ENCODE measurements around the gene RXRB.

RXRB gene

GRCh38 chr6:33195304-33196165 is 4.9 kb downstream of the RXRB start:
- DNase-seq, result no peak

DNA sequence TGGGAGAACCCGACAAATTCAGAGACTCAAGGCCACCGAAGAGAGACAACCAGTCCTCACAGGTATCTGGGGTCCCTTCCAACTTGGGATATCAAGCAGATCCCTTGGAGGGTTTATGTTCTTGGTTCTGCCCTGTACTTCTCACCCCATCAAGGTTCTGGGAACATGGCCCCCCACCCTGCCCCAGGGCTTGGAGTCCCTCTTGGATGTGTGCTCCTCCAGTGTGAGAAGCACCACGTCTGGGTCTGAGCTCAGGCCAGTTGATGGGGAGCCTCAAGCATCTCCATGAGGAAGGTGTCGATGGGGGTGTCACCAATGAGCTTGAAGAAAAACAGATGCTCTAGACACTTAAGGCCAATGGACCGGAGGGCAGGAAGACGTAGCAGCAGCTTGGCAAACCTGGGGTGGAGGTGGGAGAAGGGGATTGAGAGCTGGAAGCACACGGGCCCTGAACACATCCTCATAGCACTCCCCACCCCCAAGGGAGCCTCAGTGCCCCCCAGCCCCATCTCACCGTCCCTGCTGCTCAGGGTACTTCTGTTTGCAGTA is 6.0 kb downstream of the RXRB start:
- DNase-seq, result no peak

DNA sequence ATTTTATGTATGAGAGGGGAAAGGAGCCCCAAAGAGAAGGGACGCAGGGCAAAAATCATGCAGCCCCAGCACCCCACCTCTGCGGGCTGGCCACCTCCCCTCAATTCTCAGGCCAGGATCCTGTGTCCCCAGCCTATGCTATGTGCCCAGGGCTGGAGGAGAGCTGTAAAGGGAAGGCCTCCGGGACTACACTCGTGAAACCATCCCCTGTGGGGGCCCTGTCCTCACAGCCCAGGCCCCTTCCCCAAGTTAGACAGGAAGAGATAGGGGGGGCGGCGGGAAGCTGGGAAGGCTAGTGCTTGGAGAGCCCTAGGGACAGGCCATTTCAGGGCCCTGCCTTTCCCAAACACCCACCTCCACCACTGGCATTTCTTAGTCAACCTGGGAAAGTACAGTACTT is 6.8 kb downstream of the RXRB start:
- DNase-seq, result no peak

DNA sequence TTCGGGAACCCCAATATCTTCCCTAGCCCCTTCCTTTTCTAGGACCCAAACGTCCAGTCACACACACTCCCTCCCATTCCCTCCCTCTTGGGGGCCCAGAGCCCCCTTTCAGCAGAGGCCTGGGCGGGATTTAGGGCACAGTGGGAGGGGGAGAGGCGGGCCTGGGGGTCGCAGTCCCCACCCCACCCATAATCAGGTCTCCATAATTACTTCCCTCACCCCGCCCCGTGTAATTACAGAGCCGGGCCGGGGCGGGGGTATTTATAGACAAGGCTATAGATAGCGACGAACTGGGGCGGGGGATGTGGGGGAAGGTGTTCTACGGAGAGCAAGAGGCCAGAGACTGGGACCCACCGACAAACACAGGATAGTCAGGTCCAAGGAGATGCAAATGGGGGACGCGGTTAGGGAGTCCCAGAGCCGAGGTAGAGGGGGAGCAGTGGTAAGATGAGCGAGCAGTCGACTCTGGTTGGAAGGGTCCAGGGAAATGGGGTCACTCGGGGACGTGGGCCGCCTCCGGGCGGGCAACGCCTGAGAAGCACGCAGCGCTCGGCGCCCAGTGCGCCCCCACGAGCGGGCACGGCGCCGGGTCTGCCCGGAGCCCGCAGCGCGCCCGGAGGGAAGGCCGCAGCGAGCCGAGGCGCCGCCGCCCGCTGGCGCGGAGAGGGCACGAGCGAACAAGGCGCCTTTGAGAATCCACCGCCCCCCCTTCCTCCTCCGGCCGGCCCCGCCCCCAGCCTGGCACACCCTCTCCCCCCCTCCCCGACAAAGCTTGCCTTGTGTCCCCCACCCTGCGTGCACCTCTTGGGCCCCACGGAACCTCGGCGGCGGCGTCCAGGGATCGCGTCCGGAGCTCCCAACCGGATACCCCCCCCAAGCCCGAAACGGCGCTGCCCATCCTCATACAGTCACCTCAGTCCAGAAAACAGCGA is 7.5 kb downstream of the RXRB start:
- DNase-seq, result no peak

GRCh38 chr6:33192105-33192646 is 8.3 kb downstream of the RXRB start, which contains the start of gene COL11A2:
COL11A2 (minus strand) TSS chr6:33192467; CDS start chr6:33192240, 227 bp downstream.
- DNase-seq, result no peak

GRCh38 chr6:33191383-33192104 is 8.9 kb downstream of the RXRB start:
- no peak for DNase-seq

GRCh38 chr6:33190504-33191107 is 9.9 kb downstream of the RXRB start:
- no peak for DNase-seq

DNA sequence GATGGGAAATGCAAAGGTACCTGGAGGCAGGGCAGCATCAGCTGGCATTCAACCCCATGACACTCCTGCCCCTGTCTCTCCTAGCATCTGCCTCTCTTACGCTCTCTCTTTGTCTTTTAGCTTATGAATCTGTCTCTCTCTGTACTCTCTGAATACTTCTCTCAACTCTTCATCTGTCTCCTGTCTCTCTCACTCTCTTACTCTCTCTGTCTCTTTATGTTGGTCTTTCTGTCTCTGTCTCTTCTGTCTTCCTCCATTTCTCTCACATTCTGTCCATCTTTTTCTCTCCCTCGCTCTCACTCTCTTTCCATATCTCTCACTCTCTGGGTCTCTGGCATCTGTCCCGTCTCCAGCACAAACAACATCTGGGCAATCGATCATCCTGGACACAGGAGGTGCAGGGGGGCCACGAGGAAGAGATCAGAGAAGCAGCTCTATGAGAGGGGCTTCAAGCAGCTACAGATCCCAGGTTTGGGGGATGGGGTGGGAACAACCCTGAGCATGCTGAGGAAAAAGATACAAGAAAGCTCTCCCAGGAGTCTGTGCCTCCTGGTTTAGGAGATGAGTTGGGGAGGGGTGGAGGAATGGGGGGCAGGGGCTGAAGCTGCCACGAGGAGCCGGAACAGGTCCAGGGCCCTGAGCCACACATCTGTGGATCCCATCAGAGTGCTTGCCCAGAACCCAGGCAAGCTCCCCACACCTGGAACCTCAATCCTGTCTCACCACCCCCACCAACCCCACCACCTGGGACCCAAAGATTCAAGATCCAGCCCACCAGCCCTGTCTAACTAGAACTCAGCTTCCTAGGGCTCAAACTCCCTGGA is 10.6 kb downstream of the RXRB start:
- DNase-seq, result no peak

GRCh38 chr6:33189164-33189563 is 11.3 kb downstream of the RXRB start:
- DNase-seq, result no peak

GRCh38 chr6:33187809-33188208 is 12.7 kb downstream of the RXRB start:
- no peak for DNase-seq

DNA sequence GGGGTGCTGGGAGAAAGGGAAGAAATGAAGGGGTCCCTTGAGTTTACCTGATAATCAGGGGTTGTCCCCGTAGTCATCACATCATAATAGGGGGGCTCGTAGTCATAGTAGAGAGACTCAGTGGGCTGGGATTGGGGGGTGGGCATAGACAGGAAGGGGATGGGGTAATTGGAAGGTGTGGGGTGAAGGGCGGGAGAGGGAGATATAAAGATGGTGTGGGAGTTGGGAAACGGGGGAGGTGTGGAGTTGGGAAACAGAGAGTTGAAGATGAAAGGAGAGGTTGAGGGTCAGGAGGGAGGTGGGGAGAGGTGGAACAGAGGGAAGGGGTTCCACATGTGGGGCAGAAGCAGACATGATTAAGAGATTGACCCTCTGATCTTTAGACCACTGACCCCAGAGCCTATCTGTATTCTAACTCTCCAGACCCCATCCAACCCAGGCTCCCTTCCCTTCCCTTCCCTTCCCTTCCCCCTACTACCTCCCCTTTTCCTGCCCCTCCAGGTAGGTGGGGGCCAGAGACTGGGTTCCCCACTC is 14.7 kb downstream of the RXRB start:
- DNase-seq, result no peak

GRCh38 chr6:33185190-33185589 is 15.3 kb downstream of the RXRB start:
- DNase-seq, result no peak

GRCh38 chr6:33183071-33183683 is 17.3 kb downstream of the RXRB start:
- no peak for DNase-seq

DNA sequence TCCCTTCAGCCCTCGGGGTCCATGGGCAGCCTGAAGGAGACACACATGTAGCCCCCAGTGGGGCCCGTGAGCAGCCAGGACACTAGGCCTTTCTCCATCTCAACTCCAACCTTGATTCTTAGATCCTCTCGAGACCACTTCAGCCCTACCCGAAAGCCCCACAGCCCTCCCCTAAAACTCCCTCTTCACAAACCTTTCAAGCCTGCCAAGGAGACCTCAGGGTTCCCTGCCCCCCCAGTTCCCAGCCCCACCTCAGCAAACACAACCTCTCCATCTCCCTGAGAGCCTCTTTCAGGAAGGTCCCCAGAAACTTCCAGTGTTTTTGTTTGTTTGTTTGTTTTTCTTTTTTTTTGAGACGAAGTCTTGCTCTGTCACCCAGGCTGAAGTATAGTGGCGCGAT is 19.3 kb downstream of the RXRB start:
- no peak for DNase-seq

DNA sequence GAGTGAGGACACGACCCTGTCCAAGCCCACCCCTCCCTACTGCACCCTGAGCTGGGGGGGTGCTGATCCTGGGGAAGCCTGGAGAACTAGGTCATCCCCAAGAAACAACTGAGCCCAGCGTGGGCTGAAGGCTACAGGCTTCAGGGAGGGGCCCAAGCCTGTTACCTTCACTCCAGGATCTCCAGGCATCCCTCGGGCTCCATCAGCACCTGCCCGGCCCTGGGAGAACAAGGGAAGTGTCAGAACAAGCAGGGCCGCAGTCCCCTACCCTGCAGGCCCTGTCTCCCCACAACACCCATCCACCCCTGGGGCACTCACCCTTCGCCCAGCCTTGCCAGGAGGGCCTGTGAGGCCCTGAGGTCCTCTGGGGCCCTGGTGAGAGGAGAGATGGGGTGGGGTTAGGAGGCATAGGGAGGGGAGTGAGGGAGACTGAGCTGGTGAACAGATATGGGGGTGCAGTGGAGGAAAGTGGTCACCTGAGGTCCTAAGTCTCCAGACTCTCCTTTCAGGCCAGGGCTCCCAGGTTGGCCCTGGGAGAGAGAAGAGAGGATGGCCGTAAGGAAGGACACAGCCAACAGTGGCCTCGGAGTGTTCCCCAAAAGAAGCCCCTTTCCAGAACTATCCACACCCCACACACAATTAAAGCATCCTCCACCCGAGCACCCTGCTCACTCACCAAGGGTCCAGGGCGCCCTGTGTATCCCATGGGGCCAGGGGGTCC is 21.6 kb downstream of the RXRB start:
- DNase-seq, result no peak

DNA sequence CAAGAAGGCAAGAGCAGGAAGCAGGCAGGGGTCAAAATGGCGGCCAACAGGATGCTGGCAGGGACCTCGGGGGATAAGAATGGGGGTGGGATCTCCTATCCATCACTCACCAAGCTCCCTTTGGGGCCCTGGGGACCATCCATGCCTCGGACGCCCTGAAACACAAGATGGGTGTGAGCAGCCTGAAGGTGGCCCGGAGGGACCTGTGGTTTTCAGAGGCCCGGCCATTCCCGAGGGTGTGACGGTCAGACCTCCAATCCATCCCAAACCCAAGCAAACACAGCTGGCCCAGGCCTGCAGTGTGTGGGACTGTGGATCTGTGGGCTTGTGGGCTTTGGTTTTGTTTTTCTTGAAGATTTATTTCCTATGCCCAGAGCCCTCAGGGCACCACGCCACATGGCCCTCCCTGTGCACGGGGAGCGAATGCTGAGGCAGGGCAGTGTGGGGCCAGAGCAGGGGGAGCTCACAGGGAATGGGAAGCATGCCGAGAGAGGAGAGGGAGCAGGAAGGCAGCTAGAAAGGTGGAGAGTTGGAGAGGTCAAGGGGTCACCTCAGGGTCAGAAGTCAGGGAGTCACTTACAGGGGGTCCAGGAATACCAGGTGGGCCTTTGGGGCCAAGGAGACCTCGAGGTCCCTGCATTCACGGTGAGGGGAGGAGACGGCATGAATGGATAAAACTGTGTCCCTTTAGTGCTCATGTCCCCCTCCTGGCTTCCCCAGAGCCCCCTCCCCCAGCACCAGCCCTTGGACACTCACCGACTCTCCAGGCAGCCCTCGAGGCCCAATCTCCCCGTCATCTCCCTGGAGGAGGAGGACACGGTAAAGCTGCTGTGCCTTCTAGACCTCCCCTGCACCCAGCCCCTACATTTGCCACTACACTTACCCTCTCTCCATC is 22.7 kb downstream of the RXRB start:
- DNase-seq, result no peak

DNA sequence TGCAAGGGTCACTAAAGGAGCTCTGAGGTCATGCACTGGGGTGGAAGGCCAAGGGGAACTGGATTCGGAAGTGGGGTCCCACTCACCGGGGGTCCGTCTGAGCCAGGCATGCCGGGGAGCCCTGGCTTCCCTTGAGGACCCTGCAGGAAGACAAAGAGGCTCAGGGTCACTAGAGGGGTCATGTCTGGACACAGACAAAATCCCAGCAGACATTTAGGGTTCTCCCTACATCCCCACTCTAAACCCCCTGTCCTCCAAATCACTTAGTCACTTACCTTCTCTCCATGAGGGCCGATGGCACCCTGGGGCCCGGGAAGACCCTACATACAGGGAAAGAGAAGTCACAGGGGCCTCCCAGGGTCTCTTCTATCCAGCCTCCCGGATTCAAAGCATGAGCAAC is 23.6 kb downstream of the RXRB start:
- no peak for DNase-seq

DNA sequence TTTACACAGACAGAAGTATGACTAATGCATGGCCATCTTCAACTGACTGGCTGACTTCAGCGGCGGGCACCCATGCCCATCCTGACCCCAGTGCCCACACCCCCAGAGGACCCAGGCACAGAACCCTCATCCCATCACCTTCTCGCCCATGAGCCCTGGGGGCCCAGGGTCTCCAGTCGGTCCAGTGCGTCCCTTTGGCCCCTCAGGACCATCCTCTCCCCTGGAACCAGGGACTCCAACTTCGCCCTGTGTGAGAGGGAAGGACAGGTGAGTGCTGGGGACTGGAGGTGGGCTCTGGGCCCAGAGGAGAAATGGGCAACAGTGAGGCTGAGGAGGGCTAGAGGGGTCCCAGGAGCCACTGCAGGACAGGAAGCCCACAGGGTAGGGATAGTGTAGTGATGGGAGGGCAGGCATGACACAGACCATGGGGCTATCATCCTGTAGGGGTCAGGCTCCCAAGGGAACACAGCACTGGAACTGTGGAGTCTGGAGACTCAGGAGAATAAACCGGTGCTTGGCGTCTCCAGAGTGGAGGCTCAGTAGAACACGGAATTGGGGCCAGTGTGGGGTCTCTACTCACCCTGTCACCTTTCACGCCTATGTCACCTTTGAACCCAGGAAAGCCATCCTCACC is 24.9 kb downstream of the RXRB start:
- DNase-seq, result no peak

All from activated effector memory CD4-positive, alpha-beta T cell treated with Interleukin-2 at 50 U/mL for 16 hours (primary cell).